Measurements from ENCODE around the gene UTP18.

DNA sequence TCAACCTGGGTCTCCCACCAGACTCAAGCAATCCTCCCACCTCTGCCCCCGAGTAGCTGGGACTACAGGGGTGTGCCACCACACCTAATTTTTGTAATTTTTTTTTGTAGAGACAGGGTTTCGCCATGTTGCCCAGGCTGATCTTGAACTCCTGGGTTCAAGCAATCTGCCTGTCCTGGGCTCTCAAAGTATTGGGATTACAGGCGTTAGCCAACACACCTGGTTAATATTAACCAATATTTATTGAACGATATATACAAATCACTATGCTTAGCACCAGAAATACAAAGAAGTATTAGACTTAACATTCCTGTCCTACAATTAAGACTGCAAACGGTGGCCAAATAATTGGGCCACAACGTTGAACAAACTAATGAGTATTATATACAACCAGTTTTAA lies 4.7 kb upstream of the UTP18 start:
- TF ChIP-seq, protein P1, sequence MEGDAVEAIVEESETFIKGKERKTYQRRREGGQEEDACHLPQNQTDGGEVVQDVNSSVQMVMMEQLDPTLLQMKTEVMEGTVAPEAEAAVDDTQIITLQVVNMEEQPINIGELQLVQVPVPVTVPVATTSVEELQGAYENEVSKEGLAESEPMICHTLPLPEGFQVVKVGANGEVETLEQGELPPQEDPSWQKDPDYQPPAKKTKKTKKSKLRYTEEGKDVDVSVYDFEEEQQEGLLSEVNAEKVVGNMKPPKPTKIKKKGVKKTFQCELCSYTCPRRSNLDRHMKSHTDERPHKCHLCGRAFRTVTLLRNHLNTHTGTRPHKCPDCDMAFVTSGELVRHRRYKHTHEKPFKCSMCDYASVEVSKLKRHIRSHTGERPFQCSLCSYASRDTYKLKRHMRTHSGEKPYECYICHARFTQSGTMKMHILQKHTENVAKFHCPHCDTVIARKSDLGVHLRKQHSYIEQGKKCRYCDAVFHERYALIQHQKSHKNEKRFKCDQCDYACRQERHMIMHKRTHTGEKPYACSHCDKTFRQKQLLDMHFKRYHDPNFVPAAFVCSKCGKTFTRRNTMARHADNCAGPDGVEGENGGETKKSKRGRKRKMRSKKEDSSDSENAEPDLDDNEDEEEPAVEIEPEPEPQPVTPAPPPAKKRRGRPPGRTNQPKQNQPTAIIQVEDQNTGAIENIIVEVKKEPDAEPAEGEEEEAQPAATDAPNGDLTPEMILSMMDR (IDR thresholded peaks at IDR 0.05): no peak
- TF ChIP-seq POLR2AphosphoS5 (IDR thresholded peaks at IDR 0.05): no peak
